Measurements from ENCODE around the gene PICK1.

PICK1 gene

GRCh38 chr22:38122616-38123015, 65.4 kb downstream of the PICK1 start:
- no peak overlapping the region for H2AFZ ChIP-seq
- no peaks in the 10 kb centered on the region for H3K79me2 ChIP-seq
- H3K36me3 ChIP-seq (ENCODE audit: control insufficient read depth, insufficient read depth, low read length): no peaks in the 10 kb centered on the region
- no peak overlapping the region for H3K27ac ChIP-seq
- no peaks in the 10 kb centered on the region for H3K9me3 ChIP-seq (ENCODE audit: control insufficient read depth, low read length)
- H3K27me3 ChIP-seq (ENCODE audit: control insufficient read depth, insufficient read depth, low read length): no peaks in the 10 kb centered on the region
- no peaks in the 10 kb centered on the region for H3K4me1 ChIP-seq
- H3K4me2 ChIP-seq (ENCODE audit: low read length): no peak overlapping the region
- H3K4me3 ChIP-seq (ENCODE audit: low read depth, low read length): no peak overlapping the region
- H3K9ac ChIP-seq: no peak overlapping the region
- TF ChIP-seq CTCF (IDR thresholded peaks at IDR 0.05): no peak

DNA sequence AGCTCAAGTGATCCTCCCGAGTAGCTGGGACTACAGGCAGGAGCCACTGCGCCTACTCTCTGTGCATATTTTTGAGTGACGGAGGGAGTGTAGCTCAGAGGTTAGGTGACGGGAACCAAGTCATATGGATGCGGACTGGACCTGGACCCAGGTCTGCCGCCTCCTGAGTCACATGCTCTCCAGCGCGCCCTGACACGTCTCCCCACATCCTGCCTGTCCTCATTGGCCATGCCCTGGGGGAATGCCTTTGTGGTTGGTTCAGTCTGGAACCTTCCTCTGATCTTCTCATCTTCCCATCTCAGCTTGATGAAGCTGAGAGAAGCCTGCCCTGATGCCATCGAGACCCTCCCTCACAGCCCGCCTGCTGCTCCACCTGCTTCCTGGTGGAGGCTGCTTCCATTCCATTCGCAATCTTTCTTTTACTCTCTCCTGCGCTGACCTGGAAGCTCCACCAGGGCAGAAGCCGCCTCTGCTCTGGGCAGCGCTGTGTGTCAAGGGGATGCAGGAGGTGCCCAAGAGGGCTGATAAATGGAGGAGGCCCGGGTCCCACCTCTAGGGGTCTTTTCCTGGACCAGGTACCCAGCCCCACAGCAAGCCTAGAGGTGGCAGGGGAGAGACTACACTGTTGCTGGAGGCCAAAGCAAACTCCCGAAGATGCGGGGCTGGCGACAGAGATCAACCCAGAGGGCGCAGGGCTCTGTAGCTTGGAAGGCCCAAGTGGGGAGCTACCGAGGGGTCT, 67.2 kb downstream of the PICK1 start:
- Histone ChIP-seq H3K79me2 (no peaks in the 10 kb centered on the region), H3K36me3 (ENCODE audit: control insufficient read depth, insufficient read depth, low read length) (no peaks in the 10 kb centered on the region), H3K4me3 (ENCODE audit: low read depth, low read length) (no peak overlapping the region), H3K27ac (no peak overlapping the region), H3K27me3 (ENCODE audit: control insufficient read depth, insufficient read depth, low read length) (no peaks in the 10 kb centered on the region), H3K4me1 (no peaks in the 10 kb centered on the region), H2AFZ (no peak overlapping the region), H3K4me2 (ENCODE audit: low read length) (no peak overlapping the region), H3K9ac (no peak overlapping the region), H3K9me3 (ENCODE audit: control insufficient read depth, low read length) (no peaks in the 10 kb centered on the region)
- no peak for TF ChIP-seq CTCF (IDR thresholded peaks at IDR 0.05)

GRCh38 chr22:38125038-38125610, 67.9 kb downstream of the PICK1 start:
- no peaks in the 10 kb centered on the region for H3K27me3 ChIP-seq (ENCODE audit: control insufficient read depth, insufficient read depth, low read length)
- no peak overlapping the region for H3K4me3 ChIP-seq (ENCODE audit: low read depth, low read length)
- H3K36me3 ChIP-seq (ENCODE audit: control insufficient read depth, insufficient read depth, low read length): no peaks in the 10 kb centered on the region
- H3K9me3 ChIP-seq (ENCODE audit: control insufficient read depth, low read length): no peaks in the 10 kb centered on the region
- no peaks in the 10 kb centered on the region for H3K79me2 ChIP-seq
- TF ChIP-seq CTCF (IDR thresholded peaks at IDR 0.05): no peak
- no peak overlapping the region for H2AFZ ChIP-seq
- H3K4me2 ChIP-seq (ENCODE audit: low read length): no peak overlapping the region
- no peak overlapping the region for H3K9ac ChIP-seq
- H3K27ac ChIP-seq: no peak overlapping the region
- H3K4me1 ChIP-seq: no peaks in the 10 kb centered on the region
